ENCODE measurements around the gene GTF2E1. TPM values are rescaled to one million over a fixed set of nuclear protein-coding genes. Genes with fewer than 3 reads are reported as not detected.
A peak's percentile ranks its signal among the peaks of the same experiment; 100 is the strongest.
"Not testable (repeated sequence)": the region's sequence is repeated elsewhere in the genome, so short reads cannot be mapped to it uniquely, and the experiment has no call there.

GTF2E1 gene
- total RNA-seq, 4 donors from 2014 or later = 11.3 to 25.5 (median 17.2) TPM

DNA sequence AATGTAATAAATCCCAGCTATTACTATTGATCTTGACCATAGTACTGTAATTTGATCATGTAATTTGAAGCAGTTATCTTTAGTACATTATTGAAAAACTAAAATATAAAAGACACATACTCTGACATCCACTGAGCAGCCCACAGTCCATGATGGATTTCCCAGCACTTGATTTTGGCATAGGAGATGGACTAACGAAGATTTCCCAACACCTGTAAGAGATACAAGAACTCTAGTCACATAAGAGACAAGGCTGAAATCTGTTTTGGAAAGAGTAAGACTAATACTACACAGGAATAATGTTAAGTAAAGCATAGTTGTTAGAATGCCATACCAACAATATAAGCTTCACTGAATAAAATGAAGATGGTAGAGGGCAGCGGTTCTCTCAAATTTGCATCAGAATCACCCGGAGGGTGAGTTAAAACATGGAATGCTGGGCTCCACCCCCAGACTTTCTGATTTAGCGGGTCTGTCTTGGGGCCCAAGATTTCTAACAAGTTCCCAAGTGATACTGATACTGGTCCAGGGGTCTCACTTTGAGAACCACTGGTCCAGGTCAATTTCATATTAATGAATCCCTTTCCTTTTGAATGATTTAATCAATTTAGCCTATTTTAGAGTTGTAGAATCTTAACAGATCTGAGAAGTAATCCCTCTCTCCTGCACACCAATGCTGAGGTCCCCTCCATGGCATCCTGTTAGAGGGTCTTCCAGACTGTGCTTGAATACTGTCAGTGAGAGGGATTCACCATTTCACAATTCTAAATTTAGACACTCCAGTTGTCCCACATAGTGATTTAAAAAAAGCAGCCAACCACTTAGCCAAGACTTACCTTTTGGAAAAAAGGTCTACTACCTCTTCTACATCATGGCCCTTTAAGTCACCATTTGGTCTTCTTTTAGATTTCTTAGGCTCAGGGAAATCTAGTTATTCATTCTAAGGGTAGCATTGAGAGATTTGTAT lies 11.7 kb upstream of the GTF2E1 start:
- intact Hi-C loops (cut with DNase I) = no loop called here
- DNase-seq = no peak
- no peaks in the 10 kb centered on the region for H3K4me1 ChIP-seq
- no peaks in the 10 kb centered on the region for H3K36me3 ChIP-seq
- no peaks in the 10 kb centered on the region for H3K9me3 ChIP-seq
- TF ChIP-seq POLR2A (IDR thresholded peaks at IDR 0.05) = no peak
- no peak for TF ChIP-seq CTCF (IDR thresholded peaks at IDR 0.05)
- H3K27ac ChIP-seq = no peak overlapping the region
- H3K4me3 ChIP-seq (replicated peaks in 1 of 3) = no peak overlapping the region
- 81 to 91% methylated on average over 4 of the region's 4 CpGs for WGBS, 2 donors
- no peaks in the 10 kb centered on the region for H3K27me3 ChIP-seq

DNA sequence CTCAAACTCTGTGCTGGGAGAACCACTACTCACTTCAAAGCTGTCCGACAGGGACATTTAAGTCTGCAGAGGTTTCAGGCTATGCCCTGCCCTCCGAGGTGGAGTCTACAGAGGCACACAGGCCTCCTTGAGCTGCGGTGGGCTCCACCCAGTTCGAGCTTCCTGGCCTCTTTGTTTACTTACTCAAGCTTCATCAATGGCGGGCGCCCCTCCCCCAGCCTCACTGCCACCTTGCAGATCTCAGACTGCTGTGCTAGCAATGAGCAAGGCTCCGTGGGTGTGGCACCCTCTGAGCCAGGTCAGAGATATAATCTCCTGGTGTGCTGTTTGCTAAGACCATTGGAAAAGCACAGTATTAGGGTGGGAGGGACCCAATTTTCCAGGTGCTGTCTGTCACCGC lies 4.5 kb upstream of the GTF2E1 start:
- DNase-seq; H3K4me1 ChIP-seq; H3K27me3 ChIP-seq; H3K4me3 ChIP-seq (replicated peaks in 1 of 3); H3K27ac ChIP-seq; H3K9me3 ChIP-seq; intact Hi-C loops (cut with DNase I); H3K36me3 ChIP-seq: not testable (repeated sequence)
- WGBS, 2 donors = 96 to 97% methylated on average over 7 to 8 of the region's 8 CpGs

- Histone ChIP-seq H3K27ac (no peak overlapping the region), H3K9me3 (no peaks in the 10 kb centered on the region), H3K4me3 (replicated peaks in 1 of 3) (peak overlapping the region in 1 of 3 donors; percentile 95), H3K4me1 (peaks cover 8 to 13% of the 10 kb centered on the region in 2 donors), H3K27me3 (no peaks in the 10 kb centered on the region), H3K36me3 (no peaks in the 10 kb centered on the region)
- no peak for DNase-seq
- TF ChIP-seq POLR2A (IDR thresholded peaks at IDR 0.05) = no peak
- no peak for TF ChIP-seq CTCF (IDR thresholded peaks at IDR 0.05)
- intact Hi-C loops (cut with DNase I) = no loop called here
- WGBS, 2 donors = 64 to 69% methylated on average over 3 of the region's 3 CpGs
These were observed 1.2 kb upstream of the GTF2E1 start for GRCh38 chr3:120741320-120741719.

DNA sequence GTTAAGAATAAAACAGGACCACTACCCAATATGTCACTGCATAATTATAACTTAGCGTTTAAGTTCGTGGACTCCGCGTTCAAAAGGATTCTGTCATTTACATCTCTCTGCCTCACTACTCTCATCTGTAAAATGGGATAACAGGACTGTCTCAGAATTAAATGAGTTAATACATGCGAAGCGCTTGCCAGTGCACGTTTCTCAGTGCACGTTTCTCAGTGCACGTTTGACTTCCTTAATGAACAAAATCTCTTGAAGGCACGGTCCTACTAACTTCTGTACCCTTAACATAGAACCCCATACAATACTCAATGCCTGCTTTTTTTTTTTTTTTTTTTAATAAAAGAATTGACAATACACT lies 727 bp upstream of the GTF2E1 start:
- no peaks in the 10 kb centered on the region for H3K27me3 ChIP-seq
- H3K9me3 ChIP-seq = no peaks in the 10 kb centered on the region
- intact Hi-C loops (cut with DNase I) = no loop called here
- peak overlapping the region; percentile 58 to 95 (median 93) for H3K4me3 ChIP-seq (replicated peaks in 1 of 3)
- H3K27ac ChIP-seq = peak overlapping the region; percentile 92 to 98 (median 94)
- TF ChIP-seq POLR2A (IDR thresholded peaks at IDR 0.05) (no peak), CTCF (IDR thresholded peaks at IDR 0.05) (no peak)
- no peak for DNase-seq
- H3K4me1 ChIP-seq = peaks cover 8 to 13% of the 10 kb centered on the region in 2 donors
- 7 to 12% methylated on average over 10 of the region's 10 CpGs for WGBS, 2 donors
- H3K36me3 ChIP-seq = no peaks in the 10 kb centered on the region

- TF ChIP-seq POLR2A (IDR thresholded peaks at IDR 0.05) (no peak), CTCF (IDR thresholded peaks at IDR 0.05) (no peak)
- intact Hi-C loops (cut with DNase I) = no loop called here
- WGBS, 2 donors = 1% methylated on average over 26 of the region's 26 CpGs
These were observed 363 bp downstream of the GTF2E1 start for GRCh38 chr3:120742849-120743365.

More at GRCh38 chr3:120742849-120743365, 363 bp downstream of the GTF2E1 start:
- H3K36me3 ChIP-seq = no peaks in the 10 kb centered on the region
- H3K27ac ChIP-seq = peak overlapping the region in 2 of 3 donors; percentile 94 to 98
- no peaks in the 10 kb centered on the region for H3K27me3 ChIP-seq
- DNase-seq = no peak
- peak overlapping the region; percentile 64 to 95 (median 93) for H3K4me3 ChIP-seq (replicated peaks in 1 of 3)
- no peaks in the 10 kb centered on the region for H3K9me3 ChIP-seq
- H3K4me1 ChIP-seq = peaks cover 8 to 13% of the 10 kb centered on the region in 2 donors

Measured in thyroid gland (tissue), 4 donors.